Stimulated activated CD8-positive, alpha-beta memory T cell treated with anti-CD3 and anti-CD28 coated beads, Interleukin-4, amount 100 ng/mL, for 48 hours (primary cell): ENCODE data around the gene SGPP1.
"Not testable (repeated sequence)": the region's sequence is repeated elsewhere in the genome, so short reads cannot be mapped to it uniquely, and the experiment has no call there.

Source experiments
- DNase-seq: peaks from one replicate; pipeline ENCODE4 v3.0.0-alpha.2; 2020

Gene SGPP1

DNA sequence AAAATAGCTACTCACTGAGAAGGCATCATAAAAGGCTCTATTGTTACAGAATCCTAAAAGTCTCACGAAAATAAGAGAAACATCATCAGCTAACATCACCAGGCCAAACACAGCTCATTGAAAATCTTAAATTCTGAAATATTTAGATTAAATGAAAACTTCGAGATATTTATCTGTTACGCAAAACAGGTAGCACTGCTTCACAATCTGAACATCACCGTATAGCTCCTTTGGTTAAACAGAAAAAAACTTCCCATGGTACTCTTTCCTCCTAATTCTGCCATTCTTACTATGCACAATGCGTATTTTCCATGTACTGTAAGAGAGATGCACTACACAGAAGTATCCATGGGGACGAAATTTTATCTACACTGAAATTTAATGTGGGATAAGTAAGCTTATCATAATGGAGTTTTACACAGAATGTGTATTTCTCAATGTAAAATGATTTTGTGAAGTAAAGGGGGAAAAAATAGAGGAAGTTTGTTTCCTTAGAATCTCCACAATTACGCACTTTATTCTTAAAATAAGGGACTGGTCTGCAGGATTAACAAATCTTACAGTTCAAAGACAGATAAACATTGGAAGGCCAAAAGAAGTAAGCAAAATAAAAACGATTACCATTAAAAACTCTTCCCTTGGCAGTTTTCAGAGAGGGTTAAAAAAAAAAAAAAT lies 1.9 kb downstream of the SGPP1 start:
- DNase-seq: no peak

- DNase-seq: no peak
These were observed 10.2 kb downstream of the SGPP1 start for GRCh38 chr14:63717702-63718101.

DNA sequence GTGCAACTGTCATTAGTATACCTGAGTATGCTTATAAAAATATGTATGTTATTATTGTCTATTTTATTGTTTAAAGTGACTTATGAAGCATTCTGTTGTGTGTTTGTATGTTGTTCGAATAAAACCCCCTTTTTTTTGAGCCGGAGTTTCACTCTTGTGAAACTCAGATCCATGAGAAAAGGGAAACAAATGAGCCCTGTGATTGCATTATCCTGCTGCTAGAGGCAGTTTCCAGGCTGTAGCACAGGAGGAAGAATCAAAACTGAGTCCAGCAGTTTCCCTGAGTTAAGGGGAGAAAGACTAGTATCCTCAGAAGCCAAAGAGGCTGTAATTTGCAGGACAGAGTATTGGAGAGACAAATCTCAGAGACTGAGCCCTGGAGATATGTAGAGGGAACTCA lies 12.5 kb downstream of the SGPP1 start:
- DNase-seq: no peak

DNA sequence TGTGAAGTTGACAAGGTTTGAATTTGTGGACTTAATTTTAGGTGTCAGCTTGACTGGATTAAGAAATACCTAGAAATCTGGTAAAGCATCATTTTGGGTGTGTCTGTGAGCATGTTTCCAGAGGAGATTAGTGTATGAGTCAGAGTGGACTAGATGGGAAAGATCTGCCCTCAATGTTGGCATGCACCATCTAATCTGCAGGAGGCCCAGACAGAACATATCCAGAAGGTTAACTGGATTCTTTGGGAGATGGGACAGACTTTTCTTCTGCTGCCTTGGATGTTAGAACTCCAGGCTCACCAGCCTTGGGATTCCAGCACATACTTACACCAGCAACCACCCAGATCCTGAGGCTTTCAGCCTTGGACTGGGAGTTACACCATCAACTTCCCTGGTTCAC lies 14.1 kb downstream of the SGPP1 start:
- DNase-seq: no peak

- DNase-seq: no peak
These were observed 14.8 kb downstream of the SGPP1 start for GRCh38 chr14:63713058-63713457.

GRCh38 chr14:63712123-63712522 lies 15.7 kb downstream of the SGPP1 start:
- no peak for DNase-seq

DNA sequence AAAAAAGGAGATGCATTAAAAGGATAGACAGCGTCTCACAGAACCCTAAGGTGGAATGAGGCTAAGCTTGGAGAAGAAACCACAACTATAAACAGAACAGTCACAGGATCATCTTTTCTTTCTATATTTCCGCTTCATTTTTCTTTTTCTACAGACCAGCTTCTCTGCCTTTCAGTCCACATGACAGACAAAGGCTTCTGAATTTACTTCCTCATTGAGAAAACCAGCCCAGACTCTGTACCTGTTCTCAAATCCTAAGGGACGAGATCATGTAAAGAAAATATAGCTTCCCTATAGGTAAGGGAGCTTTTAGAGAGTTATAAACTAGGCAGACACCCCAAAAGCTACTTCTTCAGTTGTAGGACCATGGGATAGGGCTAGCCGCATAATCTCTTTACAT lies 17.4 kb downstream of the SGPP1 start:
- DNase-seq: no peak

DNA sequence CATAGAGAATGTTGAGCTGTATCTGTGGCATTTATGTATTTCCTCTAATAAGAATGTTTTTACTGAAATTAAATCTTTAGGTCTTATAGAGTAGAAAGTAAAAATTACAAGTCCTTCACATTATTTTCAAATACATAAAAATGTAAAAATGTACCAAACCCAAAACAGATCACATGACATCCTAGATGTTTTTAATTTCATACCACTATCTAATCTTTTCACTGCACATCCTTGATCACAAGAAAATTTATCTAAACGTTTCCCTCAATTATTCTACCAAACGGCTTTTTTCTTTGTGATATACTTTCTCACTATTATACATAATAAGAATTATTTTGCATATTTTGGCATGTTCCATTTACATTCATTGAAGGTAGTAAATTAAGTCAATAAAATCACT lies 18.3 kb downstream of the SGPP1 start:
- no peak for DNase-seq

DNA sequence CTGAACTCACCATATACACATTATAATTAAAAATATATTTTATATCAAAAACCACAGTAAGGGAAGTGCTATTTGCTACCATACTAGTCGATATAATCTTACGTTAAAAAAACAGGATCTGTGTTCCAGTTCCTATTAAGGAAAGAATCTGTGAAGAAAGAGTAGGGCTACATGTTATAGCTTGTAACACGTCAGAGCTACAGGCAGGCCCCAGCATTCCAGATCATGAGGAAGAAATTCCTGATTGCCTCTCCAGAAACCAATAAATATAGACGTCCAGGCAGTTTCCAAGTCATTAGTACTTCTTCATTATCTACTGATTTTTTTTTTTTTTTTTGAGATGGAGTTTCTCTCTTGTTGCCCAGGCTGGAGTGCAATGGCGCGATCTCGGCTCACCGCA lies 20.6 kb downstream of the SGPP1 start:
- no peak for DNase-seq

DNA sequence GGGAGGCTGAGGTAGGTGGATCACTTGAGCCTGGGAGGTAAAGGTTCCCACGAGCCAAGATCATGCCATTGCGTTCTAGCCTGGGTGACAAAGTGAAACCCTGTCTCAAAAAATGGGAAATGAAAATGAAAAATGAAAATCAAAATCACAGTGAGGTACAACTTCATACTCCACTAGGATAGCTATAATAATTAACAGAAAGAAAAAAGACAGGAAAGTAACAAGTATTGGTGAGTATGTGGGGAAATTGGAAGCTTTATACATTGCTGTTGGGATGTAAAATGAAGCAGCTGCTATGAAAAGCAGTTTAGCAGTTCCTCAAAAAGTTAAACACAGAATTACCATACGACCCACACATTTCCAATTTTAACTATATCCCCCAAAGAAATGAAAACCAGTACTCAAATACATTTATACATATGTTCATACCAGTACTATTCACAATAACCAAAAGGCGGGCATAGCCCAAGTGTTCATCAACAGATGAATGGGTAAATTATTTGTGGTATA lies 22.2 kb downstream of the SGPP1 start:
- DNase-seq: no peak

DNA sequence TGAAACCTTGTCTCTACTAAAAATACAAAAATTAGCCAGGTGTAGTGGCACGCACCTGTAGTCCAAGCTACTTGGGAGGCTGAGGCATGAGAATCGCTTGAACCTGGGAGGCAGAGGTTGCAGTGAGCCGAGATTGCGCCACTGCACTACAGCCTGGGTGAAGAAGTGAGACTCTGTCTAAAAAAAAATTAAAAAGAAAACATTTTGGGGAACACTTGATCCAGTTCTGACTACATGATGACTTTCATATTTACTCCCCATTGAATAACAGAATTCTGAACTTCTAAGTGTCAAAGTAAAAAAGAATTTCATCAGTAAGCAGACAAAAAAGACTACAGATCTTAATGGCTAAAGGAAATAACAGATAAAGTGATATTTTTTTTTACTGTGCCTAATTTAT lies 25.3 kb downstream of the SGPP1 start:
- DNase-seq: not testable (repeated sequence)

DNA sequence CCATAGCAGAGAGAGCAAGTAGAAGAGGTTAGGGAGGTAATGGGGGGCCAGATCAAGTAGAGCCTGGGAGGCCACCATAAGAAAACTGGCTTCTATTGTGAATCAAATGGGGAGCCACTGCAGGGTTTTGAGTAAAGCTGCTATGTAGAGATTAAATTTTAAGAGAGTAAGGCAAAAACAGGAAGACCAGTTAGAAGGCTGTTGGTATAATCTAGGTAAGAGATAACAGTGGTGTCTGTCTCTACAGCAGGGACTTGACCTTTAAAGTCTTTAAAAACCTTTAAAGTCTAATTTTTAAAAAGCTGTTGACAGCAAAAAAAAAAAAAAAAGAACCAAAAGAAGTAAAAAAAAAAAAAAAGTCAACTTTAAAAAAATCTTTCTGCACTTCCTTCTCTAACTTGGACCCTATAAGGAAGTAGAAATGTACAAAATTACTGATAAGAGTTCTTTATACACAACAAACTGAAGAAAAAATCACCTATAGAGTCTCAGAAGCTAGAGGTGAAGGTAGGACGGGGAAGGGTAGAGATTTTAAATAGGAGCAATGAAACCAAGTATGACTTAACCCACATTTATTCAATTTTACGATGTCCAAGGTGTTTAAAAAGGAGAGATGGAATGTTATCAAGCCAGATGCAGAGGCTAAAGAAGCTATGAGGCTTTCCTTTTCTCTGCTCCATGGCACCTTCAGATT lies 26.1 kb downstream of the SGPP1 start:
- DNase-seq: no peak

GRCh38 chr14:63692310-63693020 lies 35.4 kb downstream of the SGPP1 start:
- DNase-seq: no peak

DNA sequence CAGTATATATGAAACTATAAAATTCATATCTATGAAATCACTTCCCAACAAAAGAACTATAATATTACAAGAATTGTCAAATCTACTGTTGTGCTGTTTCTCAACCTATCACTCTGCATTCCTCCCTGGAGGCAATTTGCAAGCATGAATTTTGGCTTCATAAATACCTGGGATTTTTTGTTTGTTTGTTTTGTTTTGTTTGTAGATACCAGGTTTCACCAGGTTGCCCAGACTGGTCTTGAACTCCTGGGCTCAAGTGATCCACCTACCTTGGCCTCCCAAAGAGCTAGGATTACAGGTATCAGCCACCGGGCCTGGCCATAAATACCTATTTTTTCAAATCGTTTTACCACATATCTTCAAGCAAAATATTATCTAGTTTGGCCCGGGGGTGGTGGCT lies 38.7 kb downstream of the SGPP1 start:
- no peak for DNase-seq

- no peak for DNase-seq
These were observed 40.9 kb downstream of the SGPP1 start for GRCh38 chr14:63686926-63687325.

- no peak for DNase-seq
These were observed 42.5 kb downstream of the SGPP1 start for GRCh38 chr14:63685401-63685800.

DNA sequence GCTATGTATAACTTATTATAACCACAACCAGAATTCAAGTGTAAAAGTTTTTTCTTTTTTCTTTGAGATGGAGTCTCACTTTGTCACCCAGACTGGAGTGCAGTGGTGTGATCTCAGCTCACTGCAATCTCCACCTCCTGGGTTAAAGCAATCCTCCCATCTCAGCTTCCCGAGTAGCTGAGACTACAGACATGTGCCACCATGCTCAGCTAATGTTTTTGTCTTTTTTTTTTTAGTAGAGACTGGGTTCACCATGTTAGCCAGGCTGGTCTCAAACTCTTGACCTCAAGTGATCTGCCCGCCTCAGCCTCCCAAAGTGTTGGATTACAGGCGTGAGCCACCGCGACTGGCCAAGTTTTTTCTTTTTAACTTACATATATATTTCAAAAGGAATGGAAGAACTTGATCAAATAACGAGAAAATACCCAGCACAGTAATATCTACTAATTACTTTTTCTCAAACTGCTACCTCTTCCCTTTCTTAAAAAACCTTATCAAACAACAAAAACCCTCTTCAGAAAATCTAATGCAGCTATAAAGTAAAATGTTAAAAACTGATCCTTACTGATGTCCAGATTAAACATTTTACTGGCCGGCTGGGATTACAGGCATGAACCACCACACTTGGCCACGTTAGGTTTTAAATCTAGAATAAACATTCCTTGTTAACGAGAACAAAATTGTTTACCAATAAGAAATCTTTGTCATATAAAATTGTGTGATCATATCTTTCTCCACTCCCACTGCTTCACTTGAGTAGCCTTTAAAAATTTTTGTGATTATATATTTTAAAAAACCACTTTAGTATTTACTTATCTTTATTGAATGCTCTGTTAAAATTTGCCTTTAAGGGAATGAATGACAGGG lies 44.9 kb downstream of the SGPP1 start:
- no peak for DNase-seq

DNA sequence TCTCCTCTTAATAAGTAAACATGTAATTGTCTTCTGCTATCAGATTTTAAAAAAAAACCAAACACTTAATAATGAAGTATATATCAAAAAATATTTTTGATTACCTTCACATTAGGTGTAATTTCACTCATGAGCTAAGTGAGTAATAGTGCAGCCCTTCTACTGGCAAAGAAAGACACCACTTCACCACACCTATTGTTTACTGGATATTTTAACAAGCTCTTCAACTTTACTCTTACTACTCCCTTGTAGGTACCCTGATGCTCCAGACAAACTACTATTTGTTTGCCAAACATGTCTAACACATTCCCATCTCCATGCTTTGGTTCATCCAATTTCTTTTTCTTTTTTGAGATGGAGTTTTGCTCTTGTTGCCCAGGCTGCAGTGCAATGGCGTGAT lies 49.3 kb downstream of the SGPP1 start:
- DNase-seq: no peak

DNA sequence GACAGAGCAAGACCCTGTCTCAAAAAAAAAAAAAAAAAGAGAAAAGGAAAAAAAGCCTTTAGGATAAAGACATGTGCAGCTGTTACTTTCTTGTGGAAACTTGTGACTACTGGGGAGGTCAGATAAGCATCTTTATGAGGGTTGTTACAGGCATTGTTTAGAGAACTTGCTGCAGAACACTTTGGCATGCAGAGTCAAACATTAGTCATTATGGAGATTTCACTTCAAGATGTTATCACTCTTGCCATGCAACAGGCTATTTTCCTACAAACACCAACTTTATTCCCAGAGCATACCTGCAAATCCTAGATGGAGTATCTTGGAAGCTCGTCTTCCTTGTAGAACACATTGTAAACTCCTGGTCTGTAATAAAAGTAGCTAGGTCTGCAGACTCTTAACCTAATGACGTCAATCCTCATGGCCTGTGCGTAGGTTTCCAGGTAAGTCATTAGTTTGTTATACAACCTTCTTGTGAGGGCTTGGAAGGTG lies 49.9 kb downstream of the SGPP1 start:
- DNase-seq: no peak

DNA sequence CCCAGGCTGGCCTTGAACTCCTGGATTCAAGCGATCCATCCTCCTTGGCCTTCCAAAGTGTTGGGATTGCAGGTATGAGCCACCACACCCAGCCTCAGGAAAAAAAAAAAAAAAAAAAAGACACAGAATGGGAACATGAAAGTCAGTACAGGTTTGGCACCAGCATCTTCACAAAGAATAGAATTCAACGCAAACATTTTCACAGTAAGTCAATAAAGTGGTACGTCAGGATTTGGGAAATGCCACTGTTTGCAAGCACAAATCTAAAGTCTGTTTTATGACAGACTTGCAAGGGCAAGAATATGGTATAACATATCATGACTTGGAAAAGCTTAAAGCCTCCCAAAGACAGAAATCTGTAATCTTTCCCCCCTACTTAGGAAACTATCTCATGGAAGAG lies 51.2 kb downstream of the SGPP1 start:
- no peak for DNase-seq

DNA sequence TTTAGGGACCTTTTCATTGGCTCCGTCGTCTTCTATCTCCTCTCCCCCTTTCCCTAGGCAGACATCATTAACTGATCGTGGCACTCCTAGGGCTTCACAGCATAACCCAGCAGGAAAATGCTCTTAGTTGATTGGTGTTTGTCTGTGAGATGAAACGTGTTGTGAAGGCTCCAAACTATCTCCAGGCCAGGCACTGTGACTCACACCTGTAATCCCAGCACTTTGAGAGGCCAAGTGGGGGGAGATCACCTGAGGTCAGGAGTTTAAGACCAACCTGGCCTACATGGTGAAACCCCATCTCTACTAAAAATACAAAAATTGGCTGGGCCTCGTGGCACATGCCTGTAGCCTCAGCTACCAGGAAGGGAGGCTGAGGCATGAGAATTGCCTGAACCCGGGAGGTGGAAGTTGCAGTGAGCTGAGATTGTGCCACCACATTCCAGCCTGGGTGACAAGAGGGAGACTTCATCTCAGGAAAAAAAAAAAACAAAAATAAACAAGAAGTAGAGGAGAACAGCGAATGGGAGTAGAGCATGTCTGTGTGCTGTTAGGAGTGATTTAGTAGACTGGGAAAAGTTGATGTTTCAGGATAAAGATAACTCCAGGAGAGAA lies 53.9 kb downstream of the SGPP1 start:
- no peak for DNase-seq

- no peak for DNase-seq
These were observed 54.6 kb downstream of the SGPP1 start for GRCh38 chr14:63673255-63673654.
